HG02623 (cell line): ENCODE data around the gene RIC8A.
"Not testable (repeated sequence)": the region's sequence is repeated elsewhere in the genome, so short reads cannot be mapped to it uniquely, and the experiment has no call there.

Experiments
- ATAC-seq: cut with Tn5 transposase; IDR thresholded peaks from one replicate; pipeline ENCODE4 v1.9.1; 2021; ENCODE audit warnings: moderate library complexity; ENCODE audit not compliant: unreplicated experiment

The RIC8A gene

DNA sequence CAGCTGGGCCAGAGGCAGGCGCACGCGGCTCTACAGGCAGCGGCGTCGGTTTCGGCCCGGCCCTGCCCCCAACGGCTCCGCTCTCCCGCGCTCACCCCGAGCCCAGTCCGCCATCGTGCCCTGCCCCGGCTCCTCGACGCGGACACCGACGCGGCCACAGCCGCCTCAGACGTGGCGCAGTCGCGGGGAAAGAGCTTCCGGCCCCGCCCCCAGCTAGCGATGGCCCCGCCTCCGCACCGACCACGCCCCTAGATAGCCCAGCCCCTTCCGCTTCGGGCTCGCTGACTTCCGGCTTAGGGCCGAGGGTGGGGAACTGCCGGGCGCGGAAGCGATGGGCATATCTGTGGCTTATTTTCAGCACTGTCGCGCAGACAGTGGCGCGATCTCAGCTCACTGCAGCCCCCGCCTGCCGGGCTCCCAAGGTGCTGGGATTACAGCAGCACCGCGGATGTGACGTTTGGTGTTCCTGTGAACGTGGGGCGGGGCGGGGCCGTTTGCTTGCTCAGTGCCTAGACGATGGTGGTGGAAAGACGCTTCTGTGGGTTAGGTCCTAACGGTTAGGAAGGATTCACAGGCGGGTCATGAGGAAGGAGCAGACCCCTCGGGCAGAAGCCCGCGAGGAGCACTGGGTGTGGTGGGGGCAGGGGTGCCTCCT, at the start of gene RIC8A, which contains the start of gene BET1L:
Gene RIC8A, plus strand, starts transcription at position 501 of the 655 bp plus-strand sequence. CDS start 1,147 bp downstream, outside the sequence.
Gene BET1L, minus strand, starts transcription at position 192 of the 655 bp plus-strand sequence. Its CDS starts 78 bp downstream, at position 114.
- peak; percentile 68 for ATAC-seq

GRCh38 chr11:180242-180641, 27.3 kb upstream of the RIC8A start:
- ATAC-seq = not testable (repeated sequence)

GRCh38 chr11:189200-189783, 18.2 kb upstream of the RIC8A start:
- ATAC-seq = not testable (repeated sequence)

- peak; percentile 64 for ATAC-seq
Observed at GRCh38 chr11:189843-190311, 17.6 kb upstream of the RIC8A start.

DNA sequence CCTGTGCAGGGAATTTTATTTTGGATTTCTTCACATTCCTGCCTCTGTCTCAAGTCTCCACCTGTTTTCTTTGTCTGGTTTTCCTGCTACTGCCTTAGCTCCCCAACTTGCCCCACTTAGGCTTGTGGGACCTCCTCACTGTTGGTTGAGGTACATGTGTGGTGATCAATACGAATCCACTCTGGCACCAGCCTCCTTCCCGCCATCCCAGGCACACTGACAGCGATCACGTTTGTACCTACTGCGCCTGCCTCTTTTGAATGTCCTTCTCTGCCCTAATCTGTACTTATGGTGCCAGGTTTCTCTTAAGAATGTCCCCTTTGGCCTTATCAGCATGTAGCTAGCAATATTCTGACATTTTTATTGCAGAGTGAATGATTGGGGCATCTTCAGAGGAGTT, 17.0 kb upstream of the RIC8A start:
- not testable (repeated sequence) for ATAC-seq

DNA sequence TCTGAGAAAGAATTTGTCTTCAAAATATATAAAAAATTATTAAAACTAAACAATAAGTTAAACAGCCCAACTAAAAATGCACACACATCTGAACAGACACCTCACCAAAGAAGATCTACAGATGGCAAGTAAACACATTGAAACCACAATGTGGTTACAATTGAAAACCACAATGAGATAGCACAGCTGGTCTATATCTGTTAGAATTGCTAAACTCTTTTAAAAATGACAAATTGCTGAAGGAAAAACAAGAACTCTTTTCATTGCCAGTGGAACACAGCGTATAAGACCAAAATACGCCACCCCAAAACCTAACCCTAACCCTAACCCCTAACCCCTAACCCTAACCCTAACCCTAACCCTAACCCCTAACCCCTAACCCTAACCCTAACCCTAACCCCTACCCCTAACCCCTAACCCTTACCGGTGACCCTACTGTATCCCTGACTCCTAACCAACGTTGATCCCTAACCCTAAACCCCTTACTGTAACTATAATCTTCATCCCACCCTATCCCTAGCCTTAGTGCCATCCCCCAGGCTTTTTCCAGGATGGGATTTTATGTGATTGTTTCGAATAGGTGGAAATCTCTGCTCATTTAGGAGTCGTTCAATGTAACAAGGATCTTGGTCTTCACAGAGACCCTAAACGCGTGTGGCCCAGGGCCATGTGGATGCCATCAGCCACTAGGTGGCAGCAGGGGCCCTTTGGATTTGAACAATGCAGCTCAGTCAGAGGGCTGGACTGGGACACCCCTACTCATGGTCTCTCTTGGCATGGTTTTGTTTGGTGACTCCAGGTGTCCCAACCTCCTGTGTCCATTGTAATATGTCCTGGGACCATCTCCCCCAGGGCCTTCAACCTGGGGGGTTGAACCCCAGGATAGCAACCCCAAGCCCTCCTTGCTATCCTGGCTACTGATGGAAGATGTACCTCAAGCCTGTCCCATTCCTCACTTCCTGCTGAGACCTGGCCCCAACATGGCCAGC, 15.7 kb upstream of the RIC8A start:
- ATAC-seq = not testable (repeated sequence)

- not testable (repeated sequence) for ATAC-seq
Observed at GRCh38 chr11:192674-193128, 14.8 kb upstream of the RIC8A start, which contains the start of gene SCGB1C1. Gene SCGB1C1, plus strand, starts transcription at chr11:193078. Its CDS starts 22 bp downstream, at chr11:193100.

DNA sequence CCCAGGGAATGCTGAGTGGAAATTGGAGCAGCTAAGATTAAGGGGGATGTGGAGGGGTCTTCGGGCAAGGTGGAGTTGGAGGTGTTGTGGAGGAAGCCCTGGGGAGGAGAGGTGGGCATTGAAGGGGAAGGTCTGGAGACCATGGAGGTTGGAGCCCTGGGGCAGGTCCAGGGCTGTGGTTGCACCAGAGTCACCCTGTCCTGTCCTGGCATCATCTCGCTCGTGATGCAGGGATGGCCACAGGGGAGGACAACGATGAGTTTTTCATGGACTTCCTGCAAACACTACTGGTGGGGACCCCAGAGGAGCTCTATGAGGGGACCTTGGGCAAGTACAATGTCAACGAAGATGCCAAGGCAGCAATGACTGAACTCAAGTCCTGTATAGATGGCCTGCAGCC, 14.0 kb upstream of the RIC8A start:
- ATAC-seq = not testable (repeated sequence)

DNA sequence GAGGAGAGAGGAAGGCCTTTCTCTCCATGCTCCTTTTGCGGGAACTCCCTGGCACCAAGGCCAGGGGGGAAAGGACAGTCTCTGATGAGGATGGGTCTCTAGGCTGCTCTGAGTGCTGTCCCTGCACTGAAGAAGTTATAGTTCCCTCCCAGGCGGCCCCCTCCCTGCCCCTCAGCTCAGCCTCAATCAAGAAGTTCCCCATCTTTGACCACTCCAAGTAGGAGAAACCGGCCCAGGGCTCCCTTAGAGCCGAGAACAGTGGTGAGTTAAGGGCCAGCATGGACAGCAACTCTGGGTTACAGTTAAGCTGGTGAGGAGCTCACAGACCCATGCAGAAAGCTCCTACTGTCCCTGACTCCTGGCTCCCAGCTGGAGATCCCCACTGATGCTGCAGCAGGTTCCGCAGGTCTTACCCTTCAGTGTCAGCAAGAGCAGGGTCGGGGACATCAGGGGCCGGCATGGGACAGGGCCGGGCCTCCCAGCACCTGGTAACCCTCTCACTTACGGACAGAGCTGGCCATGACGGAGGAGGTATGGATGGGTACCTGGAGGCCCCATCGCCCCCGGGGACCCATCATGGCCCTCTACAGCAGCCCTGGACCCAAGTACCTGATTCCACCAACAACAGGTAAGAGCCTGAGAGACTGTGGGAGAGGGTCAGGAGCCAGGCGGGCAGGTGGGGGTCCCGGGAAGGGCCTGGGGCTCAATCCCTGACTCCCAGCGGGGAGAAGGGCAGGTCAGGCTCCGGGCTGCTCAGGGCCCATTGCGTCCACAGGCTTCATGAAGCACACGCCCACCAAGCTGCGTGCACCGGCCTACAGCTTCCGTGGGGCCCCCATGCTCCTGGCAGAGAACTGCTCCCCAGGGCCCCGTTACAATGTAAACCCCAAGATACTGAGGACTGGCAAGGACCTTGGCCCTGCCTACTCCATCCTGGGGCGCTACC, 10.4 kb upstream of the RIC8A start:
- ATAC-seq = no peak

DNA sequence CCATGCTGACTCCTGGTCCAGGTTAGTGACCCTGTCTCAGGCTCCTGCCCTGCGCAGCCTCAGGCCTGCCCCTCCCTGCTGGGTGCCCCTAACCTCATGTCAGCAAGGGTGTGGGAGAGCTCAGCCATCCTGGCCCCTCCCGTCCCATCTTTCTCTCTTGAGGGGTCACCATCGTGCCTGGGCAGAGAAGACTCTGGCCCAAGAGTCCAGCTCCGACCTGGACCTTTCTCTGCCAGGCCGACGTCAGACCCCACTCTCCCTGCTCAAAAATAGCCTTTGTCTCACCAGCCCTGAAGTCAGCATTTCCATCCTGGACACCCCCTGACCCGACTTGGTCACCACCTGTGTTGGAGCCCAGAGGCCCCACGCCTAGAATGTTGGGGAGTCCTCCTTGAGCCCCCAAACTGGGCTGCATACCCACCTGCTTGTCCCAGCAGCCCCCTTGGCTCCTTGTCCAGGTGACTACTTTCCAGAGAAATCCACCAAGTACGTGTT, 9.7 kb upstream of the RIC8A start:
- no peak for ATAC-seq

DNA sequence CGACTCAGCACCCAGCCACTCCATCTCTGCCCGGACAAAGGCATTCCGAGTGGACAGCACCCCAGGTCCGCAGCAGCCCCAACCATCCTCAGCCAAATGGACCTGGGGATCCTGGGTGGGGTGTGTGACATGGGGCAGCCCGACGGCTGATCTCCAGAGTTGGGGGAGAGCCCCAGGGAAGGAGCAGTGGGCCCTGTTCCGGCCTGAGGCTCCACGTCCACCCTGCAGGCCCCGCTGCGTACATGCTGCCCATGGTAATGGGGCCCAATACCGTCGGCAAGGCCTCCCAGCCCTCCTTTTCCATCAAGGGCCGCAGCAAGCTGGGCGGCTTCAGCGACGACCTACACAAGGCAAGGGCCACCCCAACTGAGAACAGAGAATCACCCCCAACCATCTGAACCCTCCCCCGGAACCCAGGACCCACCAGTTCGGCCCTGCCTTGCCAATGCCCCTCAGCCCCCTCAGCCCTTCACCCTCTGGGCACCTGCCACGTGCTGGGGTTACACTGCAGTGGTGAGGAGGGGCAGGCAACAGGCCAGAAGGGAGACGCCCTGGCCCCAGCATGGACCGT, 9.2 kb upstream of the RIC8A start:
- ATAC-seq = no peak

GRCh38 chr11:199004-199581, 8.4 kb upstream of the RIC8A start:
- ATAC-seq = no peak

- ATAC-seq = no peak
Observed at GRCh38 chr11:199782-200181, 7.7 kb upstream of the RIC8A start.

DNA sequence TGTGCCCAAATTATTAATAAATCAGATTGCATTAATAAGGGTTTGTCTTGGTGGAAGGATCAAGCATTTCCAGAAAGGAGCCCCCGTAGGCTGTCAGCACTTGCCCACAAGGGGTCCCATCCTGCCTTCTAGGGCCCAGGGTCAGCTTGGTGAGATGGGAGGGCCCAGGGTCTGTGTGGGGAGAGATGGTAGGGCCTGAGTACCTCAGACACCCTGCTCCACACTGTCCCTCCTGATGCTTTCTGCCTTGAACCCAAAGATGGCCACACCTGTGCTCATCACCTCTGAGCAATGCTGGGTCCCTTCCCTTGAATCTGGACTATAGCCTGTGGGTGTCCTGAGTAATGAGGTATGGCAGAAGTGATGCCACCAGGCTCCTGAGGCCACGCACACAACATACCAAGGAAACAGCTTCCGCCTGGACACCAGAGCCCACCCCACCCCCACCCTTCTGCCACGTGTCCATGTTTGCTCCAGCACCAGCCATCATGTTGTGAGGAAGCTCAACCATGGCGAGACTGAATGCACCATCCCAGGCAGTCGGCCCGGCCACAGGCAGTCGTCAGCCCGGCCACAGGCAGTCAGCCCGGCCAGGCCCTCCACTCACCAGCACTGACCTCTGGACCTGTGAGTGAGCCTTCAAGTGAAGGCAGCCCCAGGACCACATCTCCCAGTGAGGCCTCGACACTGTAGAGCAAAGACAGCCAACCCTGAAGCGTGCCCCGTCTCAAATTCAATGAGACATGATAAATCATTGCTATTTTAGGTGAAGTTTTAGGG, 7.1 kb upstream of the RIC8A start:
- no peak for ATAC-seq

DNA sequence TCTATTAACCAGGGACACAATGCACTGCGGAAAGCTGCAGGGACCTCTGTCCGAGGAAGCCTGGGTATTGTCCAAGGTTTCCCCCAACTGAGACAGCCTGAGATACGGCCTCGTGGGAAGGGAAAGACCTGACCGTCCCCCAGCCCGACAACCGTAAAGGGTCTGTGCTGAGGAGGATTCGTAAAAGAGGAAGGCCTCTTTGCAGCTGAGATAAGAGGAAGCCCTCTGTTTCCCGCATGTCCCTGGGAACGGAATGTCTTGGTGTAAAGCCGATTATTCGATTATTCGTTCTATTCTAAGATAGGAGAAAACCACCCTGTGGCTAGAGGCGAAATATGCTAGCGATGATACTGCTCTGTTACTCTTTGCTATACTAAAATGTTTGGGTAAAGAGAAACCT, 5.5 kb upstream of the RIC8A start:
- ATAC-seq = no peak

DNA sequence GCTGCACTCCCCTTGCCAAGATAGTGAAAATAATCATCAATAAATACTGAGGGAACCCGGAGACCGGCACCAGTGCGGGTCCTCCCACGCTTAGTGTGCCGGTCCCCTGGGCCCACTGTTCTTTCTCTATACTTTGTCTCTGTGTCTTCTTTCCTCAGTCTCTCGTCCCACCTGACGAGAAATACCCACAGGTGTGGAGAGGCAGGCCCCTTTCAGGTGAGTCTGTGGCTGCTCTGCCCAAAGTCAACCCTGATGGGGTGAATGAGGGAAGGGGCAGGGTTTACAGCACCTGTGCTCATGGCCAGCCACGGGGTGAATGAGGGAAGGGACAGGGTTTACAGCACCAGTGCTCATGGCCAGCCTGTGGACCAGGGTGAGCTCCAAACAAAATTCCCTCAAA, 5.0 kb upstream of the RIC8A start:
- ATAC-seq = no peak

- ATAC-seq = no peak
Observed at GRCh38 chr11:203056-203944, 4.2 kb upstream of the RIC8A start.
